ENCODE measurements around the gene HOXD3. TPM values are rescaled to one million over a fixed set of nuclear protein-coding genes. Genes with fewer than 3 reads are reported as not detected.

The HOXD3 gene
- total and polyA plus RNA-seq, 9 of the 15 experiments (the other 6 are each of a cell fraction or from before 2014, with no cell fraction given): not detected

GRCh38 chr2:176140513-176141317 is 16.4 kb upstream of the HOXD3 start (continued):
- 0 out of 2 replicates have a peak, but pooled peaks have one; percentile 65 for TF ChIP-seq RREB1 (CRISPR knock-in tag; IDR thresholded peaks at IDR 0.05)
- peak; percentile 73 for TF ChIP-seq VEZF1 (CRISPR knock-in tag; IDR thresholded peaks at IDR 0.05)
- TF ChIP-seq ZNF639 (CRISPR knock-in tag; conservative IDR thresholded peaks at IDR 0.05 in 1 of 2, IDR thresholded peaks at IDR 0.05 in 1 of 2): no peak
- 0 out of 2 replicates have a peak, but pooled peaks have one; percentile 21 for TF ChIP-seq E2F4 (CRISPR knock-in tag; IDR thresholded peaks at IDR 0.05; ENCODE audit: low read depth)
- TF ChIP-seq ZNF143 (CRISPR knock-in tag; IDR thresholded peaks at IDR 0.05): peak; percentile 38; the same call in 1 of the 2 replicates
- no peak for TF ChIP-seq ZNF551 (CRISPR knock-in tag; IDR thresholded peaks at IDR 0.05)
- peak; percentile 73; the same call in 1 of the 2 replicates for TF ChIP-seq LCOR (CRISPR knock-in tag; IDR thresholded peaks at IDR 0.05)
- peak; percentile 55; the same call in 1 of the 2 replicates for TF ChIP-seq TOE1 (IDR thresholded peaks at IDR 0.05; ENCODE audit: borderline replicate concordance)
- TF ChIP-seq TOE1 (CRISPR knock-in tag; IDR thresholded peaks at IDR 0.05; ENCODE audit: borderline replicate concordance, low read depth): no peak
- TF ChIP-seq AFF1 (IDR thresholded peaks at IDR 0.05; ENCODE audit: low read depth in 1 of 2, partially characterized antibody in 2 of 2): peak in 1 of 2 experiments; percentile 88

All from K562 (cell line).